Measurements from ENCODE around the gene COX8A.
"Not testable (repeated sequence)": the region's sequence is repeated elsewhere in the genome, so short reads cannot be mapped to it uniquely, and the experiment has no call there.

COX8A gene

GRCh38 chr11:63945477-63946163 is 28.8 kb upstream of the COX8A start:
- H3K4me3 ChIP-seq (ENCODE audit: low read depth, low read length) = no peak overlapping the region
- peak; percentile 55 for TF ChIP-seq CTCF (IDR thresholded peaks at IDR 0.05; ENCODE audit: borderline replicate concordance, insufficient read depth, low read depth, low read length)

- TF ChIP-seq CTCF (IDR thresholded peaks at IDR 0.05; ENCODE audit: borderline replicate concordance, insufficient read depth, low read depth, low read length) = no peak
- H3K4me3 ChIP-seq (ENCODE audit: low read depth, low read length) = no peak overlapping the region
These were observed 22.5 kb upstream of the COX8A start for GRCh38 chr11:63951779-63952536.

- no peak overlapping the region for H3K4me3 ChIP-seq (ENCODE audit: low read depth, low read length)
- no peak for TF ChIP-seq CTCF (IDR thresholded peaks at IDR 0.05; ENCODE audit: borderline replicate concordance, insufficient read depth, low read depth, low read length)
These were observed 21.9 kb upstream of the COX8A start for GRCh38 chr11:63952570-63952969.

- no peak overlapping the region for H3K4me3 ChIP-seq (ENCODE audit: low read depth, low read length)
- no peak for TF ChIP-seq CTCF (IDR thresholded peaks at IDR 0.05; ENCODE audit: borderline replicate concordance, insufficient read depth, low read depth, low read length)
These were observed 16.4 kb upstream of the COX8A start for GRCh38 chr11:63958008-63958407.

- H3K4me3 ChIP-seq (ENCODE audit: low read depth, low read length) = no peak overlapping the region
- no peak for TF ChIP-seq CTCF (IDR thresholded peaks at IDR 0.05; ENCODE audit: borderline replicate concordance, insufficient read depth, low read depth, low read length)
These were observed 12.6 kb upstream of the COX8A start for GRCh38 chr11:63961608-63962412.

- H3K4me3 ChIP-seq (ENCODE audit: low read depth, low read length) = not testable (repeated sequence)
These were observed 10.5 kb upstream of the COX8A start for GRCh38 chr11:63963895-63964294.

DNA sequence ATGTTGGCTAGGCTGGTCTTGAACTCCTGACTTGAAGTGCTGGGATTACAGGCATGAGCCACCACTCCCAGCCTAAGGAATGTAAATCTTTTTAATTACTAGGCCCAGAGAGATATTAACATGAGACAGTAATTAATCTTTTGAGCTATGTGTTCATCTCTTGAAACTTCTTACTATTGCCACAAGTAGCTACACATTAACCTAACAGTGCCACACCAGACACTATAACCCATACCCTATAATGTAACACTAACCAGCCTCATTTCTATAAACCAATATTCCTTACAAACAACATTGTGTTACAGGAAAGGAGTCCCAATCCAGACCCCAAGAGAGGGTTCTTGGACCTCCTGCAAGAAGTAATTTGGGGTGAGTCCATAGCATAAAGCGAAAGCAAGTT is 8.0 kb upstream of the COX8A start:
- no peak for TF ChIP-seq CTCF (IDR thresholded peaks at IDR 0.05; ENCODE audit: borderline replicate concordance, insufficient read depth, low read depth, low read length)
- H3K4me3 ChIP-seq (ENCODE audit: low read depth, low read length) = no peak overlapping the region

All from GM12875 (cell line).